ENCODE results near the gene WDR5.

WDR5 gene

GRCh38 chr9:134174526-134175290, 38.8 kb downstream of the WDR5 start:
- no peak for DNase-seq

DNA sequence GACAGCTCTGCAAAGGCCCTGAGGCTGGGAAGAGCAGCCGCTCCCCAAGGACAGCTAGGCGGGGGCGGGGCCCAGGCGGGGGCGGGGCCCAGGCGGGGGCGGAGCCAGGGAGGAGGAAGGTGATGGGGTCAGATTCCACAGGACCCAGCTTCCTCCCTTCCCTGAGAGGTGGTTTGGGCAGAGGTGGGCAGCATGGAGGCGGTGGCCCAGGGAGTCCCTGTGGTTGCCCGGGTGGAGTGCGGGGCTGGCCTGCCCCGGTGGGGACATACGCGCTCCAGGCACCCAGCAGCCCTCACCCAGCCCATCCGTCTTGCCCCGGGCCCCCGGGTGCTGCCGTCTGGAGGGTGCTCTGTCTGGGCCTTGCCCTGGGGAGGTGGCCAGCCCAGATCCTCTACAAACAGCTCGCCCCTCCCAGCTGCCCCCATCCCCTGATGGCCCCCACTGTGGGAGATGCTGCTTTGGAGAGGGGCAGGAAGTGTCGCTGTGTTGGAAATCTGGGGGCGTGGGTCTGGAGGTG, 39.5 kb downstream of the WDR5 start:
- DNase-seq: no peak

DNA sequence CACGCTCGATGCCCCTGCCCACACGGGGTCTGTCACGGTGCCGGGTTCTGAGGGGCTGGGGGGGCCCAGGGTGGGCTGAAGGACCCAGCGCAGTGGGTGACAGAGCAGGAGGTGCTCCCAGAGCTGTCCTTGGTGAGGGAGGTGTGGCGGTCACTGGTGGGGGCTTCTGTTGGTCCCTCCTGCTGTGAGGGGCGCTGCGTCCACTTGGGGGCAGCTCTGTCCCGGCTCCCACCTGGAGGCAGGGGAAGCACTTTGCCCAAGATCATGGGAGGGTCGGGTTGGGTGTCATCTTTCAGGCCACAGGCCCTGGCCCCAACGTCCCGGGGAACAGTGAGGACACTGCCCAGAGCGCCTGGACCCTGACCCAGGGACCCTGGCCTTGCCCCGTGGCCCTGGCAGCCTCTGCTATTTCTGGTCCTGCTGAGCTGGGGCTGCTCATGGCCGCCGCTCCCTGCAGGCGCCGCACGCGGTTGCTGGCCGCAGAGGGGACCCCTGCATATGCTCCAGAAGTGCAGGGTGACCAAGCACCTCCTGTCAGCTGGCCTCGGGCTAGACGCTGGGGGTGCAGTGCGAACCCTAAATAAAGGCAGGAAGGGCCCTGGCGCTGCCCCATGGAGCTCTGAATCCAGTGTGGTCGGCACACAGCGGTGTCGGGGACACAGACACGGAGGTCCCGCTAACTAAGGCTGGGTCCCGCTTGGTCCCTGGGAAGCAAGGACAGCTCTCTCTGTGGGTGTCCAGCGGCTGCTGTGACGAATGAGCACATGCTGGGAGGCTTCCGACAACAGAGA, 40.1 kb downstream of the WDR5 start:
- DNase-seq: no peak

GRCh38 chr9:134176599-134176968, 40.7 kb downstream of the WDR5 start:
- DNase-seq: no peak

DNA sequence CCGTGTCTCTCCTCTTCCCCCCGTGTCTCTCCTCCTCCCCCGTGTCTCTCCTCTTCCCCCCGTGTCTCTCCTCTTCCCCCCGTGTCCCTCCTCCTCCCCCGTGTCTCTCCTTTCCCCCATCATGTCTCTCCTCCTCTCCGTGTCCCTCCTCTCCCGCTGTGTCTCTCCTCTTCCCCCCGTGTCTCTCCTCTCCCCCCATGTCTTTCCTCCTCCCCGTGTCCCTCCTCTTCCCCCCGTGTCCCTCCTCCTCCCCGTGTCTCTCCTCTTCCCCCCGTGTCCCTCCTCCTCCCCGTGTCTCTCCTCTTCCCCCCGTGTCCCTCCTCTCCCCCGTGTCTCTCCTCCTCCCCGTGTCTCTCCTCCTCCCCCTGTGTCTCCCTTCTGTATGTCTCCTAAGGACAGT, 41.3 kb downstream of the WDR5 start:
- DNase-seq: no peak

GRCh38 chr9:134177624-134178393, 41.9 kb downstream of the WDR5 start:
- no peak for DNase-seq

- DNase-seq: no peak
Measured at GRCh38 chr9:134178394-134178767, 42.5 kb downstream of the WDR5 start.

GRCh38 chr9:134178768-134179551, 43.1 kb downstream of the WDR5 start:
- no peak for DNase-seq

DNA sequence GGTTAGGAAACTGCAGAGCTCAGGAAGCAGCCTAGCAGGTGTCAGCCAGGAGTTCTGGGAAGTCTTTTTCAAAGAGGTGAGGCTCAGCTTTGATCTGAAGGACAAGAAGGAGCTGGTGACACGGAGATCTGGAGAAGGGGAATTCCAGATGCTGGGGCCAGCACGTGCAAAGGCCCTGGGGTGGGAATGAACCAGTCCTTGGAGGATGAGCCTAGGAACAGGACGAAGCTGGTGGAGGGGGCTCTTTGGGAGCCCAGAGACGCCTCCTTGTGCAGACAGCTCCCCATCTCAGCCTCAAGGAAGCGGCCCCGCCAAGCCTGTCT, 43.7 kb downstream of the WDR5 start:
- no peak for DNase-seq

- DNase-seq: no peak
Measured at GRCh38 chr9:134179918-134180785, 44.3 kb downstream of the WDR5 start.

- no peak for DNase-seq
Measured at GRCh38 chr9:134180786-134181647, 45.1 kb downstream of the WDR5 start.

DNA sequence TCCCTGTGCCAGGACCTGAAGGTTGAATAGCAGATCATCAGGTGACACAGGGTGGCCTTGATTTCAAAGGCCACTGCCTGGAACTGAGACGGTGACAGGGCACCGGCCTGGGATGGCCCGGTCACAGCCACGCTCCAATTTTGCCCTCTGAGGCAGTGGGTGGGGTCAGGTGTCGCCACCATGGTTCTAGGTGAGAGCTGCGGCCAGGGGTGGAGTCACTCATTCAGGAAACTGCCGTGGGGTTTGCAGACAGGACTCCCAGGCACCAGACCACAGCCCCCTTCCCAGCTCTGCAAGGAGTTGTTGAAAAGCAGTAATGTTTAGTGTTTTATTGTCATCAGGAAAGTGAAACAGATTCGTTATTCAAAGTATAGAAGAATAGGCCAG, 45.8 kb downstream of the WDR5 start:
- DNase-seq: no peak

GRCh38 chr9:134182554-134183085, 46.7 kb downstream of the WDR5 start:
- DNase-seq: no peak

GRCh38 chr9:134185536-134186011, 49.7 kb downstream of the WDR5 start:
- DNase-seq: no peak

DNA sequence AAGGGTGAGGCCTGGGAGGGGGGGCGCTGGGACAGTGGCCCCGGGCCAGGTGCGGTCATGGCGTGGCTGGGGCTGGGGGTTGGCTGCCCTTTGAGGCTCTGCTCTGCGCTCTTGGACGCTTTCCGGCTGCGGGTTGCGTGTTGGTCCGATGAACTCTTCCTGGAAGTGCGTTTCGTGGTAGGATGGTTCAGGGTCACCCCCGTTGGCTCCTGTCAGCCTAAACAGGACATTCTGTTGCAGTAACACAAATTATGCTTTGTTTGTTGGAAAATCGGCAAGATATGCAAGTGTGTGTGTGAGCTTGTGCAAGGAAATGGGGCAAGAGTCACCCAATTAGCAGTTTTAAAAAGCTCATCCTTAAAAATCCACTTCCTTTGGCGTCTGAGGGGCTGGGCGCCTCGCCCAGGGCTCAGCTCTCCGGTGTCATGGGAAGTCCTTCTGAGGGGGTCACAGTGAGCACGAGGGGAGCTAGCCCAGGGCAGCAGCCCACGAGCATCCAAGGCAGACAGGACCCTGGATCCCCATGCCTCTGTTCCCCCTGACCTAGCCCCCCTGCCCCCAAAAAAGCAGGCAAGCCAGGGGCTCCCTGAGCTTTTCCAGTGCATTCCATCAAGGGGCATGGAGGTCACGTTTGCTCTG, 50.7 kb downstream of the WDR5 start:
- no peak for DNase-seq

- DNase-seq: no peak
Measured at GRCh38 chr9:134187110-134187531, 51.2 kb downstream of the WDR5 start.

- DNase-seq: no peak
Measured at GRCh38 chr9:134187891-134188385, 52.1 kb downstream of the WDR5 start.

GRCh38 chr9:134188386-134189144, 52.7 kb downstream of the WDR5 start:
- DNase-seq: no peak

DNA sequence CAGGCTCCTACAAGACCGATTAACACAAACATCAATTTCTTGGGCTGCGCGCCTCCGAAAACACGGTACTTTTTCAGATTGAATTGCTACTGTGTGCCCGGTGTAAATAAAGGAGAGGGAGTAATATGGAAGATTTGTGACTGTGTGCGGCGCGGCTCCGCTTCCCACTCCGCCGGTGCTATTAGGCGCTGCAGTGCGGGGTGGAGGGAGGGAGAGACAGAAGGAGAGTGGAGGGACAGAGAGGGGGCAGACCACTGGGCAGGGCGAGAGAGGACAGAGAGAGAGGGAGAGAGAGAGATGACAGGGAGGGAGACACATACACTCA, 53.2 kb downstream of the WDR5 start:
- no peak for DNase-seq

Measured in hippocampal formation (tissue), 2 donors.